GM21423 (cell line): Measurements from ENCODE around the gene CASKIN2.
"Not testable (repeated sequence)": the region's sequence is repeated elsewhere in the genome, so short reads cannot be mapped to it uniquely, and the experiment has no call there.

Source experiments
- ATAC-seq: cut with Tn5 transposase; IDR thresholded peaks from one replicate; pipeline ENCODE4 v1.9.1; 2021; ENCODE audit warnings: mild to moderate bottlenecking, moderate library complexity; ENCODE audit not compliant: unreplicated experiment

Gene CASKIN2

DNA sequence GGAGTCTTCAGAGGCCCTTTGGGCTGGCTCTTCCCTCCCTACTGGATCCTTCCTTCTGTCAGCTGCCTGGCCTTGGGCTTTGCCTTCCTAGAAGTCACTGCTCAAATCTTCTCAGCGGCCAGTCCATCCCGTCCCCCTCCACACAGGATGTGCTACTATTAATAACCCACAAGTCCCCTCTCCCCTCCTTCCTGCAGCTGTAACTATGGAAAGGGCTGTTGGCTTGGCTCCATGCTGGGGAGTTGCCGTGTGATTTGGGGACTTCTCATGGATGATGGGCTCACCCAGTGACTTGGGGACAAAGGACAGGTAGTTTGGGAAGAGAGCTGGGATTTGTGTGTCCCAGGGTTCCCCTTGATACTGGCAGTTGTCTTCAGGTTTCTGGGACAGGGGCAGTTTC is 39.5 kb downstream of the CASKIN2 start:
- no peak for ATAC-seq

DNA sequence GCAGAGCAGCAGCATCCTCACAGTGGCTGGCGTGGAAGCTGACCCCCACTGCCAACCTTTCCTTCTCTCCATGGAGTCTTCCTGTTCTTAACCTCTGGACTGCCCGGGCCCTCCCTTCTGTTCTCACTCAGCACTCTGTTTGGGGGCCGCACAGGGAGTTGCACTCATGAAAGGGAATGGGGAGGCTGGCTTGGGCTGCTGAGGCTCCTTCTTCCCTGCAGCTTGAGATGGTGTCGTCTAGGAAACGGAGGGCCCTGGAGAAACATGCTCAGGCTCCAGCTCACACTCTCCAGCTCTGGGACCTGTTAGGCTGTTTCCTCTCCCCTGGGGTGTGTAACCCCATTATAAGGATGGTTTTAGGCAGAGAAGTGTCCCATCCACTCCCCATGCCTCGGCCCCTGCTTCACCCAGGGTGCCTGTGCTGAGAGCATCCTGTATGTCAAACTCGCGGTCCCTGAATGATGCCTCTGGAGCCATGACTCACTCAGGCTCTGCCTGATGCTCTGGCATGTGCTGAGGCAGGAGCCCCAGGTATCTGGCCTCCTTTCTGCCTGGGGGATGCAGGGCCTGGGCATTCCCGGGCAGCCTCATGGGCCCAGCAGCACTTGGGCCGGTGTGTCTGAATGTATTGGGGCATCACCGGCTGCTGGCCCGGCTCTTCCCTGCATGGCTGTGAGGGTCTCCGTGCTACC is 40.0 kb downstream of the CASKIN2 start:
- no peak for ATAC-seq

DNA sequence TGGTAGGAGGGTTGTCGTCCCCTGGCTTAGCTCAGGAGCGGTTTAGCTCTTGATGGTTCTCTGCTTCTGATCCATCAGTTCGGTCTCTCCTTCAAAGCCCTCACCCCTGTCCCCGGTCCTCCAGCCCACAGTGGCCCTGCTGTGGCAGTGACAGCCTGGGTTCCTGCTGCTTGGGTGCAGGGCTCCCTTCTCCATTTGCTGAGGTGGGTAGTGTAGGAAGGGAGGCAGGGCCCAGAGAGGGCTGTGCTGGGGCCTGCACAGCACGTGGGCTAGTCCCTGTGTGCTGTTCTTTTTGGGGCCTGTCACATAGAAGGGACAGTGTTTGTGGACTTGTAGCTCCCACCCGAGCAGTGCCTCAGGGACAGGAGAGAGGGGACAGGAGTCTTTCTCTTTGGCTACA is 40.6 kb downstream of the CASKIN2 start:
- no peak for ATAC-seq

DNA sequence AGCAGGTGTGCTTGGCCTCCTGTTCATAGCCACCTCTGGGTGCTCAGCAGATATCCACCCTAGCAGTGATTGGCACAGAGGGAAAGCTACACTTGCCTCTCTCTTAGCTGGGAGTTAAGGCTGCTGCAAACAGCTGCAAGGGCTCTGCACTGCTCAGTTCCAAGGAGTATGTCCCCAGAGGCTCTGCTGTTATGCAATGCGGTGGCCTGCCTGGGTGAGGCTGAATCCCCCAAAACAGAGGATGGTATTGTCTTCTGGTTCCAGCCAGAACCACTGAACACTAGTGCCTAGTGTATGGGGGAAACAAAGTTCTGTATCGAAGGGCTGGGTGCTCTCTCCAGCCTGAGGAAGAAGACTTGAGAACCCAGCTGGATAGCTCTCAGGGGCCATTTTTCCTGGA is 42.1 kb downstream of the CASKIN2 start:
- ATAC-seq = no peak

DNA sequence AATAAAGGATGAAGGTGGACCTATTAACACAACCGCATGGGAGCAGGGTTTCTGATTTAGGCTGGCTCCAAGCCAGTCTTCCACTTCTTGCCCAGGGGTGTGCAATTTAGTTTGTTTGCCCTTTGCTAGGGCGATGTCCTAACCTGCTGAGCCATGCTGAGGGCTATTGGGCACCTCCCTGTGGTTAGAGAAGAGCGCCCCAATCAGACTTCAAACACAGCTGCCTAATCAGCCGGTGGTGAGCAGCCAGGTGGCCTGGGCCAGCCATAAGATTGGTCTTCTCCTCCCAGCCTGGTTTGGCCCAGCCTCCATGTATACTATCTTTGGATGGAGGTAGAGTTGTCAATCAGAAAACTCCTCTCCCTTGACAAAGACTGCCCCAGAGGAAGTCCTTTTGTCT is 43.2 kb downstream of the CASKIN2 start:
- no peak for ATAC-seq

DNA sequence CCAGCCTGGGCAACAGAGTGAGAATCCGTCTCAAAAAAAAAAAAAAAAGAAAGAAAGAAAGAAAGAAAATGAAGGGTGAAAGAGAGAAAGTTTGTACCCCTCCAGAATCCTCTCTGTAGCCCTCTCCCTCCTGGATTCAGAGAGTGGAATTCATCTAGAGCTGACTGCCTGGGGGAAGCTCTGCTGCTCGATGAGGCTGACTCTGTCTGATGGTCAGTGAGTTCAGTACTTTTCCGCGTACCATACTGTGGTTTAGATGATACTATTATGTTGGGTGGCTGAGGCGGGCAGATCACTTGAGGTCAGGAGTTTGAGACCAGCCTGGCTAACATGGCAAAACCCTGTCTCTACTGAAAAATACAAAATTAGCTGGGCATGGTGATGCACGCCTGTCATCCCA is 44.1 kb downstream of the CASKIN2 start:
- no peak for ATAC-seq

DNA sequence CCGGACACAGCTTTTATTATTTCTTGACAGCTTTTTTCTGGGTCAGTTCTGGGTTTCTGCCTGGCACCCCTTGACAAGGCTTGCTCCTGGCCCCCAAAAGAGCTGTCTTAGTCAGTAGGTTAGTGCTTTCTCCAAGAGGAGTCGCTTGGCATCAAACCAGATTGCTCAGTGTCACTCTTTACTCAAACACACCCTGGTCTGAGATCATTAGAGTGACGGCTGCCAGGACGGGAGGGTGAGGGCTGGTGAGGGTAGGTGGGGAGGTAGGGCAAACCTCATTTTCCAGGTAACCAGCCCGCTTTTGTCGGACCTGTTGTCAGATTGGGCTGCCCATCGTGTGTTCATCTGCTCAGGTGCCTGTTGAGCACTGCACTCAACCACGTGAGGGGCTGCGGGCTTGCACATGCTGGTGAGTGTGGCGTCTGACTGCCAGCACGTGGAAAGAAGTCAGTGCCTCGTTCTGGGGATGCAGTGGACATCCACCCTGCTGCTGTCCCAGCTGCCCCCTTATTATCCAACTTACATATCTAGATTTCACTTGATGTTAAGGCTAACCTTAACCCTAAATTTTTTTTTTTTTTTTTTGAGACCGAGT is 46.5 kb downstream of the CASKIN2 start:
- ATAC-seq = no peak

DNA sequence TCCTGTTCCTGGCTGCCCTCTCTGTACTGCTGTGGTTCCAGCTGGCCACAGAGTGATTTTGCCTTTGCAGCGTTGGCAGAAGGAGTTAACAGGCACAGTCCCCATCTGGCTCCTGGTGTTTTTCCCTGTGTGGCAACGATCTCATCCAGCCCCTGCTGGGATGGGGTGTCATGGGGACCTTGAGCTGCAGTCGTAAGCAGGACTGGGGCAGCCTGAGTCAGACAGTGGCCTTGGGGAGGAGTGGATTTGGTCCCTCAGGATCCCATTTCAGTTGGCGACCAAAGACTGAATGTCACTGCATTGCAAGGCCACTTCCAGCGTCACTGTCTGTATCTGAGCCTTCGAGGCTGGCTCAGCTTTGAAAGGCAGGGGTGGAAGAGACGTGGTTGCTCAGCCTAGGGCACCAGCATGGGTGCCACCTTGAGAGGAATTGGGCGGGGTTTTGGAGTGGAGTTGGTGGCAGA is 47.0 kb downstream of the CASKIN2 start:
- no peak for ATAC-seq

DNA sequence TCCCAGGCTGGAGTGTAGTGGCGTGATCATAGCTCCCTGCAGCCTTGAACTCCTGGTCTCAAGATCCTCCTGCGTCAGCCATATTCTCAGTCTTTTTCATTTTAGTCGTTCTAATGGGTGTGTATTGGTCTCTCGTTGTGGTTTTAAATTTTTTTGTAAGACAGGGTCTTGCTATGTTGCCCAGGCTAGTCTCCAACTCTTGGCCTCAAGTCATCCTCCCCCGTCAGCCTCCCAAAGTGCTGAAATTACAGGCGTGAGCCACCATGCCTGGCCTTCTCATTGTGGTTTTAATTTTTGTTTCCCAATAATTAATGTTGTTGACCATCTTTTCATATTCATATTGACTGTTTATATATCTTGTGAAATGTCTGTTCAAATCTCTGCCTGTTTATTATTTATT is 50.3 kb downstream of the CASKIN2 start:
- ATAC-seq = no peak

DNA sequence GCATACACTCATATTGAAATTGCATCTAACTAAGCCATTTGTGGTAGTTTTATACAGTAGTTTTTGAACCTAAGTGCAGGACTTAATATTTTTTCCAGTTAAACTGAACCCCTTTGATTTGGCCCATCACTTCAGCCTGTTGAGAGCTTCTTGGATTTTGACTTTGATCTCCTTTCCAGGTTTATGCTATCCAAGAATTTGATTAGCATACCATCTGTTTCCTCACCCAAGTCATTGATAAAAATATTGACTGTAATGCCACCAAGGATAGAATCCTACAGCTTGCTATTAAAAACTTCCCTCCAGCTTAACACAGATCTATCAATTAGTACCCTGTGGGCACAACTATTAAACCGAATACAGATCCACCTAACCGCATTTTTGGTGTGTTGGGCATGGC is 51.7 kb downstream of the CASKIN2 start:
- ATAC-seq = no peak

DNA sequence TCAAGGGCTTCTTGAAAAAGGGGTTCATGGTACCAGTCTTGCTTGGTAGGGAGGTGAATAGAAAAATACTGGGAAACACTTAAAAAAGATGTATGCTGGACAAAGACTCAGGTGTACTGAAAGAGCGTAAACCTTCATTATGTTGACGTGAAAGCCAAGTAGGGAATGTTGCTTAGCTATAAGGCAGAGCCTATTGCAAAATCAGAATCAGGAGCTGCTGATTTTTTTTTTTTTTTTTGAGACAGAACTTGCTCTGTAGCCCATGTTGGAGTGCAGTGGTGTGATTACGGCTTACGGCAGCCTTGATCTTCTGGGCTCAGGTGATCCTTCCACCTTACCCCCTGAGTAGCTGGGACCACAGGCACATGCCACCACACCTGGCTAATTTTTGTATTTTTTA is 55.0 kb downstream of the CASKIN2 start:
- ATAC-seq = no peak

DNA sequence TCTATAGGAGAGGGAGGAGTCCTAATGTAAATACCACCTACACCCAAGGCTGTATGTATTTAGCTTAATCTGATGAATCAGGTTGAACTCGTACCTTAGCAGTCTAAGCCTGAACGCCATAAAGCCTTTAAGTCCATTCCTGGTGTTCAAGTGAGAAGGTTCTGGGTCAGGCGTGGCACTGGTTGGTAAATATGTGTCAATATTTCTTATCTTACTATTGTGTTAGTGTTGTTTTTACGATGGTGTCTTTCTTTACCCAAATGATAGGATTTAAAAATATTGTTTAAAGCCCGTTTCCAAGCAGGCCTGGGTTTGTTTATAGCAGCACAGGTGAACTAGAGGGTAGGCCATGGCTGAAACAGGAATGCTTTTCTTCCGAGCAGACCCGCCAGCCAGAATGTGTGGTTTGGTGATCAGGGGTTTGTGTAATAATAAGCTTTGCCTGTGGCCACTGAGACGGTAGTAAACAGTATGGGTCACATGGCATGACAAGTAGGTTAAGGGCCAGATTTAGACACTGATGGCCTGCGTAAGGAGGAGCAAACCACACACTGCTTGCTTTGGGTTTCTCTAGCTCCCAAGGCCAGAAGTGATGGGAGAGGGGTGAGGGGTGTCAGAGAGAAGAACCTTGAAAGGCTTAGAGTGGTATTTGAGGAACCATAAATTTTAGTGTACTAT is 55.6 kb downstream of the CASKIN2 start:
- ATAC-seq = no peak

DNA sequence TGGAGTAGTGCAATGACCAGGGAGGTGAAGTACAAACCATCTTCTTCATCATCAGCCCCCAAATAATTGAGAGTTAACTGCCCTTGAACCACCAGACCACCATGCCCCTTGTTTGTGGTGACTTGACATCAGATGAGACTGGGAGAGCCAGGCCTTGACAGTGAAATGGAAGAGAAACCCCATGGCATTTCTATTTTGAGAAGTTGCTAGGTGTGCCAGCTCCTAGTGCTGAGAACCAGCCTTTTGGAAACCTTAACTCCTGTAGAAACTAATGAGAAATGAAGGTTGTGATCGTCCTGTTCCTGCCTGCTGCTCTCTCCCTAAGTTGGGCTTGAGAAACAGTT is 56.1 kb downstream of the CASKIN2 start:
- ATAC-seq = no peak

DNA sequence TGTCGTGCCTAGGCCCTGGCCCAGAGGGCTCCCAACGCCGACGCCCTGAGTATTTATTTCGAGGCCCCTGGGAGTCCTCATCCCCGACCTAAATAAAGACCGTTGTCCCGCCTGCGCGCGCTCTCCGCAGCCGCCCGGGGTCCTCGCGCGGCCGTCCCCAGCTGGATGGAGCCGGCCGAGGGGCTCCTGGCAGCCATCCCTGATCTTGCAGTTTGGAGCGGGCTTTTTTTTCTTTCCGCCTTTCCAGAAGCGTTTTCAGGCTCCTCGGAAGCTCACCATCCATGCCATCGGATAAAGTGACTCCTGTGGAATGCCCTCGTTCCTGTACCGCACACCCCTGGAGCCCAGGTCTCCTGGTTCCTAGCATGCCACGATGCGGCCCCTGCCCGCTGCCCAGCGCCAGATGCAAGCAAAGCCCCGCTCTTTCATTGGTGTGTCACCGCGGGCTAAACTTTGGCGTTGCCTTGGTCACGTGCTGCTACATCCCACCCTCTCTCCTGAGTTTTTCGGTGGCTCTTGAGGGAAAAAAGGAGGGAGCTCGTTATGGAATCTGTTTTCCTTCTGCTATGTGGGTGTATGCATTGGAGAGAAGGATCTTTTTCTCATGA is 58.2 kb downstream of the CASKIN2 start:
- ATAC-seq = no peak

DNA sequence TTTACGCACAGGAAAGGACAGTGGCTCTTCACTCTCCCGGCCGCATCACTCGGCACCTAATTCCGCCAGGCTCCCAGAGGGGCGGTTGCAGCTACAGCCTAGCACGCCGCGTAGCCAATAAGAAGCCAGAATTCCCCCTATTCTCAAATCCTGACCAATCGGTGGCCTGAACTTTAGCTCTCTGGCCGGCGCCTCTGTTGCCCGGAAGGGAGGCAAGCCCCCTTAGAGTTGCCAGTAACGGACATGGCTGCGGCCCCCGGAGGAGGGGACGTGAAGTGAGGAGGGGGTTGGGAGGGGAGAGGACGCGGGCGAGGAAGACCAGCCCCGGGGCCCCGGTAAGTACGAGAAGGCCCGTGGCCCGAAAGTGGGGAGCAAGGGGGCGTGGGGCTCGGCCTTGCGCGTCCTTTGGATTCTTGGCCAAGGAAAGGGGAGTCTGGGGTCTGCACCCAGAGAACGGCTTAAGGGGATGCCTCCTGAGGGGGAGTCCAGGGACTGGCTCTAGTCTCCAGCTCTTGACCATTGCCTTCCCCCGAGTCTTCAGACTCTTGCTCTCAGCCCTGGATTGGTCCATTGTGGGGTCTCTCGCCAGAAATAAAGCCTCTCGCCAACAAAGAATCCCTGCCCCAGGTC is 58.8 kb downstream of the CASKIN2 start, which contains the start of gene TMEM94:
Gene TMEM94 (plus strand): TSS at position 219 of the 630 bp plus-strand sequence. CDS start 15,271 bp downstream, outside the sequence.
- peak; percentile 91 for ATAC-seq

DNA sequence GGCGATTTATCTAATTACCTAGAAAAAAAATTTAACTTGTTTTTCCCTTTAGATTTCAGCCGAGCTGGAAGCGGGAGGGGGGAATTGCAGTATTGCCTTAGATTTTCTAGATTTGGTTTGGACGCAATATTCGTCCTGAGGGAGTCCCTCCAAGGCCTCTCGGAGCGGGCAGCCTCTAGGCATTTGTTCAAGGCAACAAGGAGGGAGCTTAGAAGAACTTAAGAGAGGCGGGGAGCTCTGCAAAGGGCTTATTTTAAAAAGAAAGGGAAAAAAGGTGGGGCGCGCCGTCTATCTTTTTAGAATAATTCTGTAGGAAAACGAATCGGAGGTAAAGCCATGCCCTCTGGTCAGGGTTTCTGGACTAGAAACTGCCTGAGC is 59.3 kb downstream of the CASKIN2 start:
- ATAC-seq = no peak

DNA sequence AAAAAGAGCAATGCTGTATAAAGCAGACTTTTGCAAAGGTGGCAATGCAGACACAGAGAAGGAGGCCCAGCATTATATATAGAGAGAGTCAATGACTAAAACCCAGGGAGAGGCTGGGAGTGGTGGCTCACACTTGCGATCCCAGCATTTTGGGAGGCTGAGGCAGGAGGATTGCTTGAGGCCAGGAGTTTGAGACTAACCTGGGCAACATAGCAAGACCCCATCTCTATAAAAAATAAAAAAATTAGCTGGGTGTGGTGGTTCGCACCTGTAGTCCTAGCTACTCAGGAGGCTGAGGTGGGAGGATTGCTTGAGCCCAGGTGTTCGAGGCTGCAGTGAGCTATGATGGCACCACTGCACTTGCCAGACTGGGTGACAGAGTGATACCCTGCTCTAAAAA is 60.7 kb downstream of the CASKIN2 start:
- not testable (repeated sequence) for ATAC-seq

DNA sequence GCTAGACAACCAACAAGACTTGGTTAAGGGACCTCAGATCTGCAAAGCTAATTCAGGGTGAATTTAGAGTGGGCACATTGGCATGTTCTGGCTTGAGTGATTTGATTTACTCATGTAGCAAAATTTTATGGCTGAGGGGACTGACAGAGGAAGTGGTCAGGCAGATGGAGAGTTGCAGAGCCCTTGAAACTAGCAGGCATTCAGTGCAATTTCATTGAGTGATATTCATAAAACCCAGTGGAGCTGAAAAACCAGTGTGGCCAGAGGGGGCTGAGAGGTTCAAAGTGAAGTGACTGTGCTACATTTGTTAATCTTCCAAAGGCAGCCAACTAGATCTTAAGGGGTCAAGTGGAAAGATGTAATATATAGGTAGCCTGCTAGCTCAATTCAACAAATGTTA is 61.1 kb downstream of the CASKIN2 start:
- no peak for ATAC-seq

DNA sequence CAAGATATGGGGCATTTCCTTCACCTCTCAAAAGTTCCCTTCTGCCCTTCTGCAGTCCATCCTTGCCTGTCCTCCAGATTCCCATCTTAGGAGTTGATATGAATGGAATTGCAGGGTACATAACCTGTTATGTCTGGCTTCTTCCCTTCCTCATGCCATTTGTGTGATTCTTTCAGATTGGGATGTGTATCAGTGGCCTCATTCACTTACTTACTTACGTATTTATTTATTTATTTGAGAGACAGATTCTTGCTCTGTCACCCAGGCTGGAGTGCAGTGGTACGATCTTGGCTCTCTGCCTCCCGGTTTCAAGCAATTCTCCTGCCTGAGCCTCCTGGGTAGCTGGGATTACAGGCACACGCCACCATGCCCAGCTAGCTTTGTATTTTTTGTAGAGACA is 65.1 kb downstream of the CASKIN2 start:
- no peak for ATAC-seq
